HG02885 (cell line): ENCODE data around the gene YIF1B.
"Not testable (repeated sequence)": the region's sequence is repeated elsewhere in the genome, so short reads cannot be mapped to it uniquely, and the experiment has no call there.

ENCODE experiments used
- ATAC-seq: cut with Tn5 transposase; IDR thresholded peaks from one replicate; pipeline ENCODE4 v1.9.1; 2021; ENCODE audit warnings: mild to moderate bottlenecking; ENCODE audit not compliant: unreplicated experiment, poor library complexity

The YIF1B gene

DNA sequence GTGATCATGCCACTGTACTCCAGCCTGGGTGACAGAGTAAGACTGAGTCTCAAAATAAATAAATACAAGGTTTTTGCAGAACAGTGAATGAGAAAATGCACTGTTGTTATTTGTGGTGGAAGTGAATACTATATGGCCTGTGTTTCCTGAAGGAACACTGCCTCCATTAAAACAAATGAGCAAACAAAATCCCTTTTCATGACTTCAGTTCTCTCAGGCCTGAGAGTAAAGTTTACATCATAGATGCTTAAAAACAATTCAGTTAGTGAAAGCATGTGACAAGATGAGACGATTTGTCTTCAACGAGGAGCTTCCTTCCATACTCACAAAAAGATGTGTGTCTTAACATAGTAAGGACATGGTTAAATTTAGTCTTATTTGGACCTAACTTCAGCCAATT lies 37.0 kb downstream of the YIF1B start:
- no peak for ATAC-seq

- ATAC-seq, result no peak
Measured at GRCh38 chr19:38277969-38278680, 37.6 kb downstream of the YIF1B start.

GRCh38 chr19:38277549-38277948 lies 38.2 kb downstream of the YIF1B start:
- no peak for ATAC-seq

DNA sequence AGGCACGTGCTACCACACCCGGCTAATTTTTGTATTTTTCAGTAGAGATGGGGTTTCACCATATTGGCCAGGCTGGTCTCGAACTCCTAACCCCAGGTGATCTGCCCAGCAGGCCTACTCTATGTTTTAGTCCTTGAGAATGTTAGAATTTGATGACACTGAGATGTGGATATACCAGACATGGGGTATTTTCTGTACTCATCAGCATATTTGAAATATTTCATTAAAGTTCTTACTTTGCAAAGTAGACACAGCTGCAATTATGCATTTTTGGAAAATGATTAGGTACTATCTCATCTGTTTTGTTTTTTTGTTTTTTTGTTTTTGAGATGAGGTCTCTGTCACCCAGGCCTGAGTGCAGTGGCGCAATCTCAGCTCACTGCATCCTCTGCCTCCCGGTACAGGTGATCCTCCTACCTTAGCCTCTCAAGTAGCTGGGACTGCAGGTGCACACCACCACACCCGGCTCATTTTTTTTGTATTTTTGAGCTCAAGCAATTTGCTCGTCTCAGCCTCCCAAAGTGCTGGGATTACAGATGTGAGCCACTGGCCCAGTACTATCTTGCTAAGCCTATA lies 38.7 kb downstream of the YIF1B start:
- no peak for ATAC-seq

- no peak for ATAC-seq
Measured at GRCh38 chr19:38274739-38275138, 41.0 kb downstream of the YIF1B start.

- no peak for ATAC-seq
Measured at GRCh38 chr19:38273499-38273898, 42.2 kb downstream of the YIF1B start.

DNA sequence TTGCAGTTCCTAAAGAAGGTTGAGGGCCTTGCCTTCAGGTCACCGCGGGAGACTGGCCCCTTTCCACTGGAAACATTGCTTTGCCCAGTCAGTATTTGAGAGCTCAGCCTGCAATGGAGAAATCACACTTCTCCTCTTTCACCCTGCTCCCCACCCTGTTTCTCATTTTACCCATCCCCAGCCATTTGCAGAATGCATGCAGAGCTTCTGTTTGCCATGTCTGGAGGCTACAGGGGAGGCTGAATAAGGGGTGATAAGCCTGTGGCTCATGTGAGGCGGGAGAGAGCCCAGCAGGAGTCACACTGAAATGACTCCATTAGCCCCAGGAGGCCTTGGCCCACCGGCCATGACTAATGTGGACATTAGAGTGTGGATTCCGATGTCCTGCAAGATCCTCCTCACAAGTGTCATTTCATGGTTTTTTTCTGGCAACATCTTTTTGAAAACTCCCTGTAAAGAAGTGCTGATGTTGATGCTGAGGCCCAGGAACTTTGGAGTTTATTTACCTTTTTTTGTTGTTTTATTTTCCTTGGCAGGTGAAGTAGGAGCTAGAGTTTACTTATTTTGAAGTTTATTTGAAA lies 45.1 kb downstream of the YIF1B start:
- ATAC-seq, result no peak

- no peak for ATAC-seq
Measured at GRCh38 chr19:38268539-38268938, 47.2 kb downstream of the YIF1B start.

- ATAC-seq, result no peak
Measured at GRCh38 chr19:38267761-38268483, 47.8 kb downstream of the YIF1B start.

GRCh38 chr19:38266981-38267597 lies 48.7 kb downstream of the YIF1B start:
- no peak for ATAC-seq

DNA sequence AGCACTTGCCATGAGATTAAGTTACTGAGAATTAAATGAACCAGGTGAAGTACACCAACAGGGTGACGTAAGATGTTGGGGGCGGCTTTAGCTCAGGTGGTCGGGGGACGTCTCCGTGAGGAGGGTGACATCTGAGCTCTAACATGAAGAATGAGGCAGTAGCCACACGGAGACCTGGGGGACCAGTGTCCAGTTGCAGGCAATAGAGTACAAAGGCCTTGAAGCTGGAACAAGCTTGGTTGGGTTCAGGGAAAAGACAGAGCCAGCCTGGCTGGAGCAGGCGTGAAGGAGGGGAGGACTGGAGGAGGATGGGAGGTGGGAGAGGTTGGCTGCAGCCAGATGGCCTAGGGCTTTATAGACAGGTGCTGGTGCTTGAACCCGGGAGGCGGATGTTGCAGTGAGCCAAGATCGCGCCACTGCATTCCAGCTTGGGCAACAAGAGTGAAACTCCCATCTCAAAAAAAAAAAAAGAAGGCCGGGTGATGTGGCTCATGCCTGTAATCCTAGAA lies 49.8 kb downstream of the YIF1B start:
- no peak for ATAC-seq

- ATAC-seq, result no peak
Measured at GRCh38 chr19:38265213-38265861, 50.4 kb downstream of the YIF1B start.

- ATAC-seq, result no peak
Measured at GRCh38 chr19:38264486-38265212, 51.1 kb downstream of the YIF1B start, which contains the start of gene SPINT2. Gene SPINT2 (plus strand): TSS chr19:38264573. CDS start chr19:38264893, 320 bp downstream.

- no peak for ATAC-seq
Measured at GRCh38 chr19:38263689-38264485, 51.9 kb downstream of the YIF1B start.

DNA sequence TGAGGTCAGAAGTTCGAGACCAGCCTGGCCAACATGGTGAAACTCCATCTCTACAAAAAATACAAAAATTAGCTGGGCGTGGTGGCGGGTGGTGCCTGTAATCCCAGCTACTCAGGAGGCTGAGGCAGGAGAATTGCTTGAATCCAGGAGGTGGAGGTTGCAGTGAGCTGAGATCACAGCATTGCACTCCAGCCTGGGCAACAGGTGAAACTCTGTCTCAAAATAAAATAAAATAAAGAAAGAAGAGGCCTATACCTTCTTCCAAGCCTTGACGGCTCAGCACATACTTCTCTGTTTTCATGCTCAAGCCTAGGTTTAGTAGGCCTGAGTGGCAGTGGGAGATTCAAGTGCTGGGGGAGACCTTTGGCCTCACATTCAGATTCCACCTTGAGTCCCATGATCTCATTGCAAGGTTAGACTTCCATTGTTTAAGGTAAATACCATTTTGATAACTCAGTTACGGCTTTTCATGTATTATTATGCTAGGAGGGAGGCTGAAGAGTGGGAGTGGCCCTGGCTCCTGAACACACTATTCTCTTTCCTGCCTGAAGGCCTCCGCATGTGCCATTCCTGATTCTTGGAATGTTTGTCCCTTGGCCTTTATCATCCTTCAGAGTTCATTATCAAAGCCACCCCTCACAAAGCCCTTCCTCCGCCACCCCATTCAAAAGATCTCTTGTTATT lies 53.0 kb downstream of the YIF1B start:
- ATAC-seq, result no peak

- not testable (repeated sequence) for ATAC-seq
Measured at GRCh38 chr19:38261942-38262341, 53.8 kb downstream of the YIF1B start.

- no peak for ATAC-seq
Measured at GRCh38 chr19:38255383-38256014, 60.2 kb downstream of the YIF1B start.

DNA sequence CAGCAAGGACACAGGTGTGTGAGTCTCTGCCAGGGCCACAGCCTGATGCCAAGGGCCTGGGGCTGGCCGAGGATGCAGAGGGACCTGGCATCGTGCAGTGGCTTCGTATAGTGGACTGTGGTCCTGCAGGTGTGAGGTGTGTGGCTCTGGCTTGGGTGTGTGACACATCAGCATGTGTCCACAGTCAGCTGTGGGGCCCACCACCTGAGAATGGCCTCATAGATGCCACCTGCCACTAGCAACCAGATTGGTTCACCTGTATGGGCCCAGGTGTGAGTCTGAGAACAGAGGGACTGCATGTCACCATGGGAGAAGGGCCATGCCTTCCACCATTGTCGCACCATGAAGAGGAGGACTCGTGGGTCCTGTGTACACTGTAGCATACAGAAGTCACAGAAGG lies 62.0 kb downstream of the YIF1B start:
- ATAC-seq, result no peak
